Natural killer cell (primary cell): ENCODE measurements around the gene MSI2. TPM values are rescaled to one million over a fixed set of nuclear protein-coding genes. Genes with fewer than 3 reads are reported as not detected.

ENCODE experiments used
- ATAC-seq, 3 donors: fragments of 150-1000 bp in 2 of 3; fragments of 200-7000 bp in 1 of 3; cut with Tn5 transposase; 1 replicate in 1 of 3; 2 replicates in 2 of 3; pipeline ENCODE4 v1.10.0; 2021; ENCODE audit warnings: mild to moderate bottlenecking in 2 of 3, moderate library complexity in 2 of 3
- DNase-seq, 2 donors: peaks; one replicate each; pipeline versions ENCODE4 v3.0.0 to v3.0.0-alpha.2; 2013 to 2021; ENCODE audit warnings: mixed read lengths in 1 of 2
- H3K27ac ChIP-seq: one replicate; pipeline ENCODE4 v1.5.1; 2013; ENCODE audit warnings: mild to moderate bottlenecking, low read length
- H3K27me3 ChIP-seq: one replicate; pipeline ENCODE4 v1.6.1; 2013; ENCODE audit warnings: low read length; ENCODE audit not compliant: control insufficient read depth, insufficient read depth
- H3K36me3 ChIP-seq: one replicate; pipeline ENCODE4 v1.6.1; 2013; ENCODE audit warnings: low read length; ENCODE audit not compliant: control insufficient read depth, insufficient read depth
- H3K4me1 ChIP-seq: one replicate; pipeline ENCODE4 v1.6.1; 2013; ENCODE audit warnings: low read length; ENCODE audit not compliant: control insufficient read depth, insufficient read depth
- H3K4me3 ChIP-seq: one replicate; pipeline ENCODE4 v1.5.1; 2013; ENCODE audit warnings: low read length
- H3K9me3 ChIP-seq: one replicate; pipeline ENCODE4 v1.6.1; 2013; ENCODE audit warnings: low read length; ENCODE audit not compliant: control insufficient read depth, insufficient read depth
- H3K27ac Mint-ChIP-seq, 2 donors: one replicate each; pipeline ENCODE4 v1.8.0; 2022; ENCODE audit warnings: mild to moderate bottlenecking in 2 of 2, mixed read lengths in 2 of 2, moderate library complexity in 1 of 2
- H3K27me3 Mint-ChIP-seq, 2 donors: one replicate each; pipeline ENCODE4 v1.8.0; 2022; ENCODE audit warnings: low read depth in 2 of 2, mixed read lengths in 2 of 2
- H3K36me3 Mint-ChIP-seq: one replicate; pipeline ENCODE4 v1.8.0; 2022; ENCODE audit warnings: mixed read lengths
- H3K4me1 Mint-ChIP-seq, 2 donors: one replicate each; pipeline ENCODE4 v1.8.0; 2022; ENCODE audit warnings: mixed read lengths in 2 of 2
- H3K4me3 Mint-ChIP-seq: one replicate; pipeline ENCODE4 v1.8.0; 2022; ENCODE audit warnings: mild to moderate bottlenecking, moderate library complexity, mixed read lengths
- H3K9me3 Mint-ChIP-seq, 2 donors: one replicate each; pipeline ENCODE4 v1.8.0; 2022; ENCODE audit warnings: mixed read lengths in 2 of 2
- WGBS: methylation state at CpG from one replicate; pipeline ENCODE4 v1.1.7; 2013; ENCODE audit warnings: missing lambda C conversion rate; ENCODE audit not compliant: insufficient coverage; 5-methylcytosine and 5-hydroxymethylcytosine counted together
- intact Hi-C: fragments of 100-400 bp; cut with micrococcal nuclease; formaldehyde crosslinking; loops from one replicate; pipeline ENCODE4 v1.14.2; 2022
- total RNA-seq, 4 donors: library from RNA; stranded (reverse); fragments of 120-200 nt in 1 of 4; gene quantifications; one replicate each; pipeline versions ENCODE4 v1.2.3 to v1.2.4, GENCODE V29; 2013 to 2022
- TF ChIP-seq, protein P1 (sequence below): fragments of 200-600 bp; IDR thresholded peaks from one replicate; pipeline ENCODE4 v1.8.0; 2022; ENCODE audit warnings: antibody characterized with exemption

Gene MSI2
- total RNA-seq, 3 donors from 2014 or later (not counting 1 experiment from before 2014, with no cell fraction given) = 95.5 to 145 (median 96.8) TPM

DNA sequence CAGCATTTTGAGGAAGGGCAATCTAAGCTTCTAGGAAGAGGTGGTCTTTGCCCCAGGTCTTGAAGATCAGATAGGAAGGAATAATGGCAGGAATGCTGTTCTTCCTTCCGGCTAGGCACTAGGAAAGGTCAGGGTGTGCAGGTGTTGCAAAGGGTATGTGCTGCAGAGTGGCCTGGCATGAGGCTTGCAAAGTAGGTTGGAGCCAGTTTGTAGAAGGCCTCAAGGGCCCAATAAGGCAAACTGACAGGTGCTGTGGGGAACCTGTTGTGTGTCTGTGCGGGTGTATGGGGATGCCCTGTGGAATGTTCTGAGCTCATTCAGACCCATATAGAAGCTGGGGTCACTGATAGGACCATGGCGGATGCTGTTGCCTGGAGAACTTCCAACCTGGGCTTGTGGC, 12.7 kb downstream of the MSI2 start:
- ATAC-seq (no peak), DNase-seq (no peak)
- H3K4me3 Mint-ChIP-seq = no peak overlapping the region
- intact Hi-C loops = no loop called here
- no peak overlapping the region for H3K27ac ChIP-seq
- H3K4me1 Mint-ChIP-seq = peaks cover 12 to 39% of the 10 kb centered on the region in 2 donors
- H3K9me3 ChIP-seq = no peaks in the 10 kb centered on the region
- H3K36me3 Mint-ChIP-seq = peaks cover 10% of the 10 kb centered on the region
- H3K27ac Mint-ChIP-seq = no peak overlapping the region
- no peaks in the 10 kb centered on the region for H3K27me3 ChIP-seq
- no peak overlapping the region for H3K4me3 ChIP-seq
- no peaks in the 10 kb centered on the region for H3K9me3 Mint-ChIP-seq
- no peaks in the 10 kb centered on the region for H3K27me3 Mint-ChIP-seq
- H3K36me3 ChIP-seq = peaks cover 37% of the 10 kb centered on the region
- no peaks in the 10 kb centered on the region for H3K4me1 ChIP-seq
- TF ChIP-seq, protein P1, sequence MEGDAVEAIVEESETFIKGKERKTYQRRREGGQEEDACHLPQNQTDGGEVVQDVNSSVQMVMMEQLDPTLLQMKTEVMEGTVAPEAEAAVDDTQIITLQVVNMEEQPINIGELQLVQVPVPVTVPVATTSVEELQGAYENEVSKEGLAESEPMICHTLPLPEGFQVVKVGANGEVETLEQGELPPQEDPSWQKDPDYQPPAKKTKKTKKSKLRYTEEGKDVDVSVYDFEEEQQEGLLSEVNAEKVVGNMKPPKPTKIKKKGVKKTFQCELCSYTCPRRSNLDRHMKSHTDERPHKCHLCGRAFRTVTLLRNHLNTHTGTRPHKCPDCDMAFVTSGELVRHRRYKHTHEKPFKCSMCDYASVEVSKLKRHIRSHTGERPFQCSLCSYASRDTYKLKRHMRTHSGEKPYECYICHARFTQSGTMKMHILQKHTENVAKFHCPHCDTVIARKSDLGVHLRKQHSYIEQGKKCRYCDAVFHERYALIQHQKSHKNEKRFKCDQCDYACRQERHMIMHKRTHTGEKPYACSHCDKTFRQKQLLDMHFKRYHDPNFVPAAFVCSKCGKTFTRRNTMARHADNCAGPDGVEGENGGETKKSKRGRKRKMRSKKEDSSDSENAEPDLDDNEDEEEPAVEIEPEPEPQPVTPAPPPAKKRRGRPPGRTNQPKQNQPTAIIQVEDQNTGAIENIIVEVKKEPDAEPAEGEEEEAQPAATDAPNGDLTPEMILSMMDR = no peak
- WGBS = 98% methylated on average over 3 of the region's 3 CpGs

DNA sequence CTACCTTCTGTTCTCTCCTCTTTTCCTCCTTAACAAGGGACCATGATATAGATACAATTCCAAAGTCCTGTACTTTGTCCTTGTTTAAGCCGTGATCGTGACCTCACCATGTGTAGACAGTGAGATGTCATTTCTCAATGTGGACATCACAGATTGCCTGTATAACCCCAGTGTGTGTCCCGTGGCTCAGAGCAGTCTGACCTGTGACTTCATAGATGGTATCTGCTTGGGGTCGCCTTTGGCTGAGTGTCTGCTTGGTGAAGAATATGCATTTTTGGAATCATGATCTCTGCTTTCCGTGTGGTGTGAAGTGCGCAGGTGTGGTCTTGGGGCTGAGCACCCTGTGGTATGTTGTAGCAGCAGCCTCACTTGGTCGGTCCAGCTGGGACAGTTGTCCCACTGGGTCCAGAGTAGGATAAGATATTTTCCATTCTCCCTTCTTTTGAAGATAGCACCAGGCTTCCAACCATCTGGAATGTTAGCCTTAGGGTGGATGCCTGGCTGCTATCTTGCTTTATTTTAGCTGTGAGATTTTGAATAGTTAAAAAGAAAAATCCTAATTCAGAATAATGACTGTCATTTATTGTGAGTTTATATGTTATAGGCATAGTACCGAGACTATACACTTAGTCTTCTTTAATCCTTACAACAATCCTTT, 13.4 kb downstream of the MSI2 start:
- no peaks in the 10 kb centered on the region for H3K9me3 ChIP-seq
- no peak overlapping the region for H3K27ac ChIP-seq
- no peaks in the 10 kb centered on the region for H3K27me3 Mint-ChIP-seq
- H3K27ac Mint-ChIP-seq = no peak overlapping the region
- peaks cover 12 to 39% of the 10 kb centered on the region in 2 donors for H3K4me1 Mint-ChIP-seq
- H3K36me3 ChIP-seq = peaks cover 31% of the 10 kb centered on the region
- DNase-seq (no peak), ATAC-seq (no peak)
- H3K4me3 ChIP-seq = no peak overlapping the region
- no peaks in the 10 kb centered on the region for H3K9me3 Mint-ChIP-seq
- TF ChIP-seq, protein P1 = no peak
- H3K36me3 Mint-ChIP-seq = peaks cover 10% of the 10 kb centered on the region
- no peaks in the 10 kb centered on the region for H3K4me1 ChIP-seq
- 87% methylated on average over 7 of the region's 8 CpGs for WGBS
- no peaks in the 10 kb centered on the region for H3K27me3 ChIP-seq
- intact Hi-C loops = no loop called here
- no peak overlapping the region for H3K4me3 Mint-ChIP-seq

DNA sequence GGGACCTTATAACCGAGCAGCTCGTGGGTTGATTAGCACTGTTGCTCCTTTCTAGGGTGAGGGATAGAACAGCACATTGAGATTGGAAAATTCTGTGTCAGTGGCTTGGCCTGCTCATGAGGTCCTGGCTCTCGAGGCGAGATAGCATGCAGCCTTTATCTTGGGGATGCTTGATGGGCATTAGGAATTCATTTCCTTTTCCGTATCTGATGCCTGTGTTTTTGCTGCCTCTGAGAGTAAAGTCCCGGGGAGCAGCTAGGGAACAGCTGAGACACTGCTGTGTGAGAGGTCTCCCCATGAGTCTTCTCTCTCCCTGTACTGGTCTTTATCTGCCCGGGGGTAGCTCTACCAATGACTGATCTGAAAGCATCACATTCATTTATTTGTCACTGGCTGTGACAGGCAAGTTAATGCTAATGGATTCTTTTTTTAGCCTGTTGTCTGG, 14.5 kb downstream of the MSI2 start:
- H3K27ac Mint-ChIP-seq = peak overlapping the region in 1 of 2 donors; percentile 10
- Histone ChIP-seq H3K27ac (no peak overlapping the region), H3K9me3 (no peaks in the 10 kb centered on the region), H3K4me1 (no peaks in the 10 kb centered on the region), H3K4me3 (no peak overlapping the region), H3K27me3 (no peaks in the 10 kb centered on the region), H3K36me3 (peaks cover 22% of the 10 kb centered on the region)
- peaks cover 10% of the 10 kb centered on the region for H3K36me3 Mint-ChIP-seq
- intact Hi-C loops = no loop called here
- no peaks in the 10 kb centered on the region for H3K27me3 Mint-ChIP-seq
- WGBS = 86% methylated on average over 7 of the region's 7 CpGs
- H3K4me1 Mint-ChIP-seq = peaks cover 12 to 39% of the 10 kb centered on the region in 2 donors
- no peak for DNase-seq
- TF ChIP-seq, protein P1 = no peak
- ATAC-seq = no peak
- no peaks in the 10 kb centered on the region for H3K9me3 Mint-ChIP-seq
- H3K4me3 Mint-ChIP-seq = no peak overlapping the region

DNA sequence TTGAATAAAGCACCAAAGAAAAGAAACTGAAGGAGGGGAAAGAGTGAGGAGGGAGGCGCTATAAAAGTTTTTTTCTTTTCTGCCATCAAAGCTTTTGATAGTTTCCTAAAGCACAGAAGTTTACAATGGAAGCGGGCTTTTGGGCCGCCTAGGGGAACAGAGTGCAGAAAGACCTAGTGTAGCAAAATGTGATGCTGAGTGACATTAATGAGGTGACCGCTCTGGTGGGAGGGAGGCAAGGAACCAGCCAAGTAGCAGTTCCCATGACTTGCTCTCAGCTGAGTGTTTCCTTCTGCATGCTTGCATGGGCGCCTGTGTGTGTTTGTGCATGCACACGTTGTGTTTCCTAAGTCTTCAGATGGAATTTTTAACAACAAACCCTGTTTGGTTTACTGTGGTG, 15.5 kb downstream of the MSI2 start:
- TF ChIP-seq, protein P1 = no peak
- Mint-ChIP-seq H3K27me3 (no peaks in the 10 kb centered on the region), H3K27ac (no peak overlapping the region), H3K9me3 (no peaks in the 10 kb centered on the region), H3K36me3 (peaks cover 10% of the 10 kb centered on the region), H3K4me3 (no peak overlapping the region), H3K4me1 (peaks cover 12 to 39% of the 10 kb centered on the region in 2 donors)
- ATAC-seq (no peak), DNase-seq (no peak)
- Histone ChIP-seq H3K4me3 (no peak overlapping the region), H3K9me3 (no peaks in the 10 kb centered on the region), H3K4me1 (no peaks in the 10 kb centered on the region), H3K27ac (no peak overlapping the region), H3K36me3 (peaks cover 16% of the 10 kb centered on the region), H3K27me3 (no peaks in the 10 kb centered on the region)
- intact Hi-C loops = no loop called here
- 86% methylated on average over 6 of the region's 6 CpGs for WGBS
